Measurements from ENCODE around the gene ACOT7. TPM values are rescaled to one million over a fixed set of nuclear protein-coding genes. Genes with fewer than 3 reads are reported as not detected.
"Not testable (repeated sequence)": the region's sequence is repeated elsewhere in the genome, so short reads cannot be mapped to it uniquely, and the experiment has no call there.

ACOT7 gene
- total and polyA plus RNA-seq, 2 donors = 14.2 to 22.2 TPM

GRCh38 chr1:6435129-6435528, 41.6 kb upstream of the ACOT7 start:
- Histone ChIP-seq H3K27me3 (ENCODE audit: control insufficient read depth in 2 of 2, insufficient read depth in 1 of 2, low read length in 1 of 2) (peaks cover 6 to 52% of the 10 kb centered on the region in 2 donors), H3K9me3 (ENCODE audit: control insufficient read depth in 2 of 2, insufficient read depth in 1 of 2, low read length in 1 of 2) (no peaks in the 10 kb centered on the region), H3K27ac (ENCODE audit: low read depth in 1 of 2, low read length in 1 of 2) (no peak overlapping the region), H3K4me3 (ENCODE audit: low read length in 2 of 2) (no peak overlapping the region), H3K36me3 (ENCODE audit: control insufficient read depth in 2 of 2, insufficient read depth in 2 of 2, low read length in 1 of 2) (no peaks in the 10 kb centered on the region), H3K4me1 (ENCODE audit: control insufficient read depth in 2 of 2, insufficient read depth in 2 of 2, low read length in 2 of 2) (no peaks in the 10 kb centered on the region)
- 95% methylated on average over 15 of the region's 15 CpGs for whole genome bisulfite sequencing
- no peak for DNase-seq (ENCODE audit: low read depth in 6 of 9, low spot score in 9 of 9)

DNA sequence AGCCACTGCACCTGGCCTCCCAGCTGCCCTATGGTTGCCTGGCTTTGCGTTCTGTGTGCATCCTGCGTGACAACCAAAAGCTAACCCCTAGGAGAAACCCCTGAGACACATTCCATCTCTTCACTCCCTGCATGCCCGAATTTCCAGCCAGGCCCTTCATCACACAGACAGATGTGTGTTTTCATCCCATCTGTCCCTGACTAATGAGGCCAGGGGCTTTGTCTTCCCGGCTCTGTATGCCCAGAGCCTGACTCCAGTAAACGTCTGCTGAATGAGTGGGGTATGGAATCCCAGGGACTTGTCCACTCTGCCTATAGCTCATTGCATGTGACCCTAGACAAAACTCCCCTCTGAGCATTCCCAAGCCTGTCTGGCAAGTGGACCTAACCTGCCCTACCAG, 40.6 kb upstream of the ACOT7 start:
- Histone ChIP-seq H3K27me3 (ENCODE audit: control insufficient read depth in 2 of 2, insufficient read depth in 1 of 2, low read length in 1 of 2) (peaks cover 6 to 51% of the 10 kb centered on the region in 2 donors), H3K4me1 (ENCODE audit: control insufficient read depth in 2 of 2, insufficient read depth in 2 of 2, low read length in 2 of 2) (no peaks in the 10 kb centered on the region), H3K36me3 (ENCODE audit: control insufficient read depth in 2 of 2, insufficient read depth in 2 of 2, low read length in 1 of 2) (no peaks in the 10 kb centered on the region), H3K4me3 (ENCODE audit: low read length in 2 of 2) (no peak overlapping the region), H3K27ac (ENCODE audit: low read depth in 1 of 2, low read length in 1 of 2) (no peak overlapping the region), H3K9me3 (ENCODE audit: control insufficient read depth in 2 of 2, insufficient read depth in 1 of 2, low read length in 1 of 2) (no peaks in the 10 kb centered on the region)
- no peak for DNase-seq (ENCODE audit: low read depth in 6 of 9, low spot score in 9 of 9)
- 93% methylated on average over 5 of the region's 5 CpGs for WGBS

- DNase-seq (ENCODE audit: low read depth in 6 of 9, low spot score in 9 of 9); H3K27ac ChIP-seq (ENCODE audit: low read depth in 1 of 2, low read length in 1 of 2): not testable (repeated sequence)
Measured at GRCh38 chr1:6431645-6432579, 38.3 kb upstream of the ACOT7 start.

DNA sequence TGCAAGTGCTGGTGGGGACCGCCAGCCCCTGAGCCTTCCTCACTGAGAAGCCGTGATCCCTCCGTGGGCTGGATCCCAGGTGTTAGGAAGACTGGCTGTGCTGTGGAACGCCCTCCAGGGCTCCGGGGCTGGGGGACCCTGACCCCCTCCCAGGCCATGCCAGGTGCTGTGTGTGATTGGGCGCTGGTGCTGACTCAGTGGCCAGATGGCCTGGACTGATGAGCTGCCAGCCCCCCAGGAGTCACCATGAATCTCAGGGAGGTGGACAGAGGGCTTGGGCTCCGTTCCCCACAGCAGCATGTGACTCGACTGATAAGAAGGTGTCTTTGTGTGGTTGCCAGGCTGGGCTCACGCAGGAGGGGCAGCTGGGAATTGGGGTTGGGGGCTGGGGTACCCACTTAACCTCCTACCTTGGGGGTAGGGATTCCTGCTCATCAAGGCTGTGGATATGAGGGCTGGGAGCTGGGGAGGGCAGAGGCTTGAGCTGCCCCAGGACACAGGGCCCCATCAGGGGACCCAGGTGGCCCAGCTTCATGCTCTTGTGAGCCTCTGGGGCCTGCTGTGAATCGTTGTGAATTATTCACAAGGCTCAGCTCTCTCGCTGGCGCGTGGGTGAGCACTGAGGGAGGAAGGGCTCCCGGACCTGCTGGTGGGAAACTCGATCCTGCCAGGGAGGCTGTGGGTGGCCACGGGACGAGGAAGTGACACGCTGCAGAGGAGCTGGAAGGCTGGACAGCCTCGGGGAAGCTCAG, 36.3 kb upstream of the ACOT7 start:
- not testable (repeated sequence) for H3K9me3 ChIP-seq (ENCODE audit: control insufficient read depth in 2 of 2, insufficient read depth in 1 of 2, low read length in 1 of 2); H3K4me1 ChIP-seq (ENCODE audit: control insufficient read depth in 2 of 2, insufficient read depth in 2 of 2, low read length in 2 of 2); H3K4me3 ChIP-seq (ENCODE audit: low read length in 2 of 2); DNase-seq (ENCODE audit: low read depth in 6 of 9, low spot score in 9 of 9); H3K36me3 ChIP-seq (ENCODE audit: control insufficient read depth in 2 of 2, insufficient read depth in 2 of 2, low read length in 1 of 2); H3K27ac ChIP-seq (ENCODE audit: low read depth in 1 of 2, low read length in 1 of 2)
- H3K27me3 ChIP-seq (ENCODE audit: control insufficient read depth in 2 of 2, insufficient read depth in 1 of 2, low read length in 1 of 2) = peaks cover 25 to 64% of the 10 kb centered on the region in 2 donors
- 54% methylated on average over 19 of the region's 19 CpGs for WGBS

More at GRCh38 chr1:6431645-6432579, 38.3 kb upstream of the ACOT7 start:
- not testable (repeated sequence) for H3K36me3 ChIP-seq (ENCODE audit: control insufficient read depth in 2 of 2, insufficient read depth in 2 of 2, low read length in 1 of 2); H3K4me1 ChIP-seq (ENCODE audit: control insufficient read depth in 2 of 2, insufficient read depth in 2 of 2, low read length in 2 of 2); H3K9me3 ChIP-seq (ENCODE audit: control insufficient read depth in 2 of 2, insufficient read depth in 1 of 2, low read length in 1 of 2); H3K4me3 ChIP-seq (ENCODE audit: low read length in 2 of 2)
- WGBS = 81% methylated on average over 13 of the region's 13 CpGs
- peaks cover 6 to 51% of the 10 kb centered on the region in 2 donors for H3K27me3 ChIP-seq (ENCODE audit: control insufficient read depth in 2 of 2, insufficient read depth in 1 of 2, low read length in 1 of 2)

DNA sequence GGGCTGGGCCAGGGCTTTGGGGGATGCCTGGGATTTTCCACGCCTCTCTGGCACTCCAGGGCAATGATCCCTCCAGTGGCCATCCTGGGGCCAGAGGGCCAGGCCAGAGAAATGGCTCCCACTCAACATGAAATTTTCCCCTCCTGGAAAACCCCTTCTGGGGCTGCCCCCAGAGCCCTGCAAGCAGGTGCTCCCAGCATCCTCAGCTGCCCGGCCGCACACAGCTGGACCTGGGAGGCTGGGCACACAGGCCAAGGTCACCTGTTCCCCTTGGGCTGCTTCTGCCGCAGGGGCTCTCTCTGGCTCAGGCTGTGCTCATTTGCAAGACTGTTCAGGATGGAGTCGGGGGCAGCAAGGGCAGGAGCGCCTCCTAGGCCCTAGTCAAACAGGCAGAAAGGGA, 34.9 kb upstream of the ACOT7 start:
- H3K27ac ChIP-seq (ENCODE audit: low read depth in 1 of 2, low read length in 1 of 2); H3K9me3 ChIP-seq (ENCODE audit: control insufficient read depth in 2 of 2, insufficient read depth in 1 of 2, low read length in 1 of 2); DNase-seq (ENCODE audit: low read depth in 6 of 9, low spot score in 9 of 9); H3K36me3 ChIP-seq (ENCODE audit: control insufficient read depth in 2 of 2, insufficient read depth in 2 of 2, low read length in 1 of 2); H3K4me3 ChIP-seq (ENCODE audit: low read length in 2 of 2); H3K4me1 ChIP-seq (ENCODE audit: control insufficient read depth in 2 of 2, insufficient read depth in 2 of 2, low read length in 2 of 2): not testable (repeated sequence)
- 94% methylated on average over 6 of the region's 6 CpGs for WGBS
- H3K27me3 ChIP-seq (ENCODE audit: control insufficient read depth in 2 of 2, insufficient read depth in 1 of 2, low read length in 1 of 2) = peaks cover 38 to 72% of the 10 kb centered on the region in 2 donors

- 90% methylated on average over 26 of the region's 26 CpGs for WGBS
- DNase-seq (ENCODE audit: low read depth in 6 of 9, low spot score in 9 of 9) = no peak
- Histone ChIP-seq H3K4me3 (ENCODE audit: low read length in 2 of 2) (no peak overlapping the region), H3K27ac (ENCODE audit: low read depth in 1 of 2, low read length in 1 of 2) (no peak overlapping the region), H3K9me3 (ENCODE audit: control insufficient read depth in 2 of 2, insufficient read depth in 1 of 2, low read length in 1 of 2) (no peaks in the 10 kb centered on the region), H3K4me1 (ENCODE audit: control insufficient read depth in 2 of 2, insufficient read depth in 2 of 2, low read length in 2 of 2) (peaks cover 3 to 6% of the 10 kb centered on the region in 2 donors), H3K36me3 (ENCODE audit: control insufficient read depth in 2 of 2, insufficient read depth in 2 of 2, low read length in 1 of 2) (no peaks in the 10 kb centered on the region), H3K27me3 (ENCODE audit: control insufficient read depth in 2 of 2, insufficient read depth in 1 of 2, low read length in 1 of 2) (peaks cover 46 to 79% of the 10 kb centered on the region in 2 donors)
Measured at GRCh38 chr1:6427441-6428390, 34.1 kb upstream of the ACOT7 start.

- Histone ChIP-seq H3K27ac (ENCODE audit: low read depth in 1 of 2, low read length in 1 of 2) (no peak overlapping the region), H3K4me3 (ENCODE audit: low read length in 2 of 2) (no peak overlapping the region), H3K36me3 (ENCODE audit: control insufficient read depth in 2 of 2, insufficient read depth in 2 of 2, low read length in 1 of 2) (no peaks in the 10 kb centered on the region), H3K27me3 (ENCODE audit: control insufficient read depth in 2 of 2, insufficient read depth in 1 of 2, low read length in 1 of 2) (peaks cover 47 to 81% of the 10 kb centered on the region in 2 donors), H3K9me3 (ENCODE audit: control insufficient read depth in 2 of 2, insufficient read depth in 1 of 2, low read length in 1 of 2) (no peaks in the 10 kb centered on the region), H3K4me1 (ENCODE audit: control insufficient read depth in 2 of 2, insufficient read depth in 2 of 2, low read length in 2 of 2) (peaks cover 3 to 6% of the 10 kb centered on the region in 2 donors)
- no peak for DNase-seq (ENCODE audit: low read depth in 6 of 9, low spot score in 9 of 9)
- 92% methylated on average over 10 of the region's 10 CpGs for WGBS
Measured at GRCh38 chr1:6426972-6427350, 33.4 kb upstream of the ACOT7 start.

GRCh38 chr1:6426277-6426971, 32.9 kb upstream of the ACOT7 start:
- WGBS = 95% methylated on average over 9 of the region's 9 CpGs
- no peaks in the 10 kb centered on the region for H3K36me3 ChIP-seq (ENCODE audit: control insufficient read depth in 2 of 2, insufficient read depth in 2 of 2, low read length in 1 of 2)
- H3K4me1 ChIP-seq (ENCODE audit: control insufficient read depth in 2 of 2, insufficient read depth in 2 of 2, low read length in 2 of 2) = peaks cover 3 to 6% of the 10 kb centered on the region in 2 donors
- DNase-seq (ENCODE audit: low read depth in 6 of 9, low spot score in 9 of 9) = no peak
- H3K27me3 ChIP-seq (ENCODE audit: control insufficient read depth in 2 of 2, insufficient read depth in 1 of 2, low read length in 1 of 2) = peaks cover 50 to 85% of the 10 kb centered on the region in 2 donors
- no peak overlapping the region for H3K27ac ChIP-seq (ENCODE audit: low read depth in 1 of 2, low read length in 1 of 2)
- no peaks in the 10 kb centered on the region for H3K9me3 ChIP-seq (ENCODE audit: control insufficient read depth in 2 of 2, insufficient read depth in 1 of 2, low read length in 1 of 2)
- no peak overlapping the region for H3K4me3 ChIP-seq (ENCODE audit: low read length in 2 of 2)
